Measurements from ENCODE around the gene AADACL4. TPM values are rescaled to one million over a fixed set of nuclear protein-coding genes. Genes with fewer than 3 reads are reported as not detected.
A peak's percentile ranks its signal among the peaks of the same experiment; 100 is the strongest.
"Not testable (repeated sequence)": the region's sequence is repeated elsewhere in the genome, so short reads cannot be mapped to it uniquely, and the experiment has no call there.

Gene AADACL4
- polyA plus RNA-seq, 10 donors = not detected

GRCh38 chr1:12629511-12629956, 14.4 kb upstream of the AADACL4 start:
- no peak for DNase-seq

DNA sequence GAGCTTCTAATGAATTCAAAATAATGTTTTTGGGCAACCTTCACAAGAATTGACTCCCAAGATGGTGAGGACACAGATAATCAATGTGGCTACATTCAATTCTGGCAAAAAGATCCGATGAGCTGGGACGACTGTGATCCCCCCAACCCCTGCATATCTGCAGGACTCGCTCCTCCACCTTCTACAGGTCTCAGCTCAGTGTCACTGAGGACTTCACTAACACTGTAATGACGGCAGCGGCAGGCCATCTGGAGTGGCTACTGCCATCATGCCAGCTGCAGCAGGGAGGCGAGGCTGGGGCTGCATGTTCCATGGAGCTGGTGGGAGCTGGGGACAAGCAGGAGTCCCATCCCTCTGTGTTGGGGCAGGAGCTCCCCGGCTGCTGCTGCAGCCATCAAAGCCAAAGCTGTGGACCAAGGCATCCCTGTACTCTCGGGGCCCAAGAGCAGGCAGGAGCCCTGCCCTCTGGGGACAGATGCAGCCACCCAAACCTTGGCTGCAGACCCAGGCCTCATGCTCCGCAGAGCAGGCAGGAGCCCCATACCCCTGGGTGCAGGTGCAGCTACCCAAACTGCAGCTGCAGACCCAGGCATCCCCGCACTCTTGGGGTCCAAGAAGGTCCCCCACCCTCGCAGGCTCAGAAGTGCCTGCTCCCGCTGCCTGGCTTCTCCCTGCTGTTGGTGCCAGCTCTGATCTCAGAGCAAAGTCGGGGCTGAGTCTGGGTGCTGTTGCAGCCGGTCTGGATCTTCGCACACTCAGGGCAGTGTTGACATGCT, 13.7 kb upstream of the AADACL4 start:
- no peak for DNase-seq

GRCh38 chr1:12630946-12631530, 12.8 kb upstream of the AADACL4 start:
- no peak for DNase-seq

GRCh38 chr1:12631571-12631970, 12.3 kb upstream of the AADACL4 start:
- DNase-seq = no peak

- DNase-seq = no peak
Observed at GRCh38 chr1:12634156-12634555, 9.7 kb upstream of the AADACL4 start.

DNA sequence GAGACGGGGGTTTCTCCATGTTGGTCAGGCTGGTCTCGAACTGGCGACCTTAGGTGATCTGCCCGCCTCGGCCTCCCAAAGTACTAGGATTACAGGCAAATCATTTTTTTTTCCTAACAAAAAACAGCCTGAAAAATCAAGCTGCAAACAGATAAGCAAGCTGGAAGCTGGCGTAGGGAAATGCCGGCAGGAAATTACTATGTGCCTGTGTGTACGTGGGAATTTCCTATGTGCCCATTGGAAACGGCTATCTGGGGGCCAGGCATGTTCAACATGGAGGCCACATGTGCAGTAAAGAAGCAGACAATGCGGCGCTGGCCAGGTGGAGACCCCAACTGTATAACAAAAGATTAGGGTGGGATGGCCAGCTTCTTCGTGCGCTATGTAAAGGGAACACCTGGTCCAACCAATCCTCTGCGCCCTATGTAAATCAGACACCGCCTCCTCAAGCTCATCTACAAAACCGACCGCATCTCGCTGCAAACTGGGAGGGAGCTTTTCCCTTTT, 9.1 kb upstream of the AADACL4 start:
- DNase-seq = no peak

DNA sequence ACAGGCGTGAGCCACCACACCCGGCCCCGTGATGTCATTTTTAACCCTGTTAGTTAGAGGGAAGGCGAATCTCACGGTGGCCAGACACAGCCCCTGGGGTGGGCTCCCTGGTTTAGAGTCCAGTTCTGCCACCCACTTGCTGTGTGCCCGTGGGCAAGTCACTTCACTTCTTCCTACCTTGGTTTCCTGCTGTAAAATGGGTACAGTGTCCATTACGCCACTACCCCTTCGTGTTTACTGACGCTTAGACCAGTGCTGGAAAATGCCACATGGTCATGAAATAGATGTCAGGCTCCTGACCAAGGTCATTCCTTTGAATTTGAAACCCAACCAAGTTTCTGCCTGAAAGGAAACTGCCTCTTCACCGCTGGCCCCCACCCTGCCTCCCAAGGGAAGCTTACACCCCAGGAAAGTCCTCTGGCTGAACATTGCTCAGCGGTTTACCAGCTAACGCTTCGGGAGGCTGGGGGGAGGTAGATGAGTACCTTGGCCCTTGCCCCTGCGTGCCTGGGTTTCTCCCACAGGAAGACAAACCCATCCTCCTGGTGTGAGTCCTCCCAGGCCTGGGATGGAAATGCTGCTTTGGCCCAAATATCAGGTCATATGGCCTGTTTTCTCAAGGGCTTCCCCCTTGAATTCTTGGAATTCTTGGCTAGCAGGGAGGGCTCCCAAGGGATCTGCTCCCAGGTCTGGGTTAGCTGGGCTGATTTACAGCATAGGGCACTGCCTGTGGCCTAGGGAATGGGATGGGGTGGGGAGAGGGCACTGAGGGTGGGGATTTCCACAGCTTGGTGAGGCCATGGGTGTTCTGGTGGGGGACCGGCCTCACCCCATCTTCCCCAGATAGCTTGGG, 7.6 kb upstream of the AADACL4 start:
- DNase-seq = peak in 1 of 3 donors; percentile 70

DNA sequence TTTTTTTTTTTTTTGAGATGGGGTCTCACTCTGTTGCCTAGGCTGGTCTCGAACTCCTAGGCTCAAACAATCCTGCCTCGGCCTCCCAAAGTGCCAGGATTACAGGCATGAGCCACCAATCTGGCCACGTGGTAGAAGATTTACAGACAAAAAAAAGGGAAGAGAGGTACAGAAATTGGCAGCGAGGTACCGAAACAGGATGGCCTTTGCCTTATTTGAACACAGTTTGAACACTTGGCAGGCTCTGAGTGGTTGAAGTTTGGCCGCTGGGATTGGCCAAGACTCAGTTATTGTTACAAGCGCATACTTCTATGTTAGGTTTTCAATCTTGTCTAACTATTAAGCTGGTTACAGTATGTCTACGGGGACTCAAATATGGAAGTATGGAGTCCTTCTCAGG, 6.2 kb upstream of the AADACL4 start:
- no peak for DNase-seq

- no peak for DNase-seq
Observed at GRCh38 chr1:12640237-12640957, 3.5 kb upstream of the AADACL4 start.

GRCh38 chr1:12640958-12641272, 3.0 kb upstream of the AADACL4 start:
- no peak for DNase-seq

DNA sequence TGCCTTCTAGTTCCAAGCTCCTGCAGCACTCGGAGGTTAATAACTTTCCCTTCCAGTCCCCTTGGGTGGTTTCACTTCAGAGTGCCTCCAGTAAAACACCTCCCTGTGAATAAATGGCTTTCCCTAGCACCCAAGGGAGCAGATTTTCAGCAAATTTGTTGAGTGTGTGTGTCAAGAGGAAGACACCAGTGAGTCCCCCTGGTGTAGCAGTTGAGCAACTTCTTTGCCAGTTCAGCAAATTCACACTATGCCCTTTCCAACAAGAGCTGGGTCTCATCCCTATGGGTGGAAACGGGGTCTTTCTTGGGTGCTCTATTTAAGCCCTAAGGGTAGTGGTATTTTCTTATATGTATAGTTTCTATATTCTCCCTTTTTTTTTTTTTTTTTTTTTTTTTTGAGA, 806 bp upstream of the AADACL4 start:
- DNase-seq = no peak

DNA sequence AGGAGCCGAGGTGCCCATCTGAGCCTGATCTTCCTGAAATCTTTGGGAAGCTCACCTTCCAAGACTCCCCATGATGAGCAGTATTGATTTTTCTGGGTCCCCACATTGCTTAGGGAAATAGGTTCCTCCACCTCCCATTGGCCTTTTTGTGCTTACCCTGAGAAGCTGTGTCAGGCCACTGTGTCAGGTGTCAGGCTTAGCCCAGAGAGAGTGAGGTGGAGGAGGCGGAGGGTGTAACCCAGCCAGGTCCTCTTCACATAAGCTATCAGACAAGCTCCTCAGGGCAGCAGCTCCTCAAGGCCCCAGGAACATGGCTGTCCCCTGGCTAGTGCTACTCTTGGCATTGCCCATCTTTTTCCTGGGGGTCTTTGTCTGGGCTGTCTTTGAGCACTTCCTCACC, 352 bp downstream of the AADACL4 start:
- DNase-seq = no peak

DNA sequence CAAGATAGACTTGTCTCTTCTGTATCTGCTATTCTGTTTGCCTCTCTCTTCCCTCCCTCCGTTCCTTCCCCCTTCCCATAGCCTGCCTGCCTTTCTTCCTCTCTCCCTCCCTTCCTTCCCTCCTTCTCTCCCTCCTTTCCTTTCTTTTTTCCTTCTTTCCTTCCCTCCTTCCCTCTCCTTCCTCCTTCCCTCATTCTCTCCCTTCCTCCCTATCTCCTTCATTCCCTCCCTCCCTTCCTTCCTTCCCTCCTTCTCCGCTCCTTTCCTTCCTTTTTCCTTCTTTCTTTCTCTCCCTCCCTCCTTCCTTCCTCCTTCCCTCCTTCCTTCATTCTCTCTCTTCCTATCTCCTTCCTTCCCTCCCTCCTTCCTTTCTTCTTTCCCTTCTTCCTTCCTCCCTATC, 944 bp downstream of the AADACL4 start:
- no peak for DNase-seq

DNA sequence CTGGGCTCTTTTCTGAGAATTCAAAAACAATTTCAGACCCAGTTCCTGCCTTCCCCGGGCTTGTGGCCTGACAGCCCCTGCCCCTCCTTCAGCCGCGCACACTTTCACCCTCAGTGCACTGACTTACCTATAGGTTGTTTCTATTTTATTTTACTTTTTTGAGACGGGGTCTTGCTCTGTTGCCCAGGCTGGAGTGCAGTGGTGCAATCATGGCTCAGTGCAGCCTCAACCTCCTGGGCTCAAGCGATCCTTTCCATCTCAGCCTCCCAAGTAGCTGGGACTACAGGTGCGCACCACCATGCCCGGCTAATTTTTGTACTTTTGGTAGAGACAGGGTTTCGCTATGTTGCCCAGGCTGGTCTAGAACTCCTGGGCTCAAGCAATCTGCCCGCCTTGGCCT, 1.5 kb downstream of the AADACL4 start:
- DNase-seq = not testable (repeated sequence)

DNA sequence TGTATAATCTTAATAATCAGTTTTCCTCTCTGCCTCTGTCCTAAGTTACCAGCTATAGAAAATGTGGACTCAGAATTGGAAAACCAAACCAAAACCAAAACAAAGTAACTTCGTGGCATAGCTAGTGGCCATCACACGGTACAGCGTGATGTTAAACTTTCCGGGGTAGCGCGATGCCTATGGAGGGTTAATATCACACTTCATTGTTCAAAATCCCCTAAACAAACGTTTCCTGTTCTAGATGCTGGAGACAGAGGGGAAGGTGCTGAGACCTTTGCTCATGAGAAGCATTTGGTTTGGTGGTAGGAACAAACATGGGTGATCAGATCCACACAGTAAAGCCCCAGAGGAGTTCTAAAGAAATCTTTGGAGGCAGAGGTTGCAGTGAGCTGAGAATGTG, 4.9 kb downstream of the AADACL4 start:
- DNase-seq = no peak

DNA sequence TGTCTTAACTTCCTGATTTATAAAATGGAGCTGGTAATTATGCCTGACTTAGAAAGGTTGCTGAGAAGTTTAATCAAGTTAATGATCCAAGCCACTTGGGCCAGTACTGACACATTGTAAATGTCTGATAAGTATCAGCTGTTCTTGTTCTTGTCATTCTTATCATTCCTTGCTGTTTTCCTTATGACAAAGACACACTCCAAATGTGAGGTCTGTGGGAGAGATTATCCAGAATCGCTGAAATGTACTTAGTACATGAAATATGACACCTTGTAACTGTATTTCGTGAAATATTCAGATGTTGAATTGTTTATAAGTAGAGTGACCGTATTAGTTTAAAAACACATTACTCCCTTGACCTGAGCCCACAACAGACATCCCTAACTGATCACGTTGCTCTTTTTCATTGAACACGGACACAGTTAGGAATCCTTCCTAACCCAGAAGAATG, 6.1 kb downstream of the AADACL4 start:
- DNase-seq = no peak

DNA sequence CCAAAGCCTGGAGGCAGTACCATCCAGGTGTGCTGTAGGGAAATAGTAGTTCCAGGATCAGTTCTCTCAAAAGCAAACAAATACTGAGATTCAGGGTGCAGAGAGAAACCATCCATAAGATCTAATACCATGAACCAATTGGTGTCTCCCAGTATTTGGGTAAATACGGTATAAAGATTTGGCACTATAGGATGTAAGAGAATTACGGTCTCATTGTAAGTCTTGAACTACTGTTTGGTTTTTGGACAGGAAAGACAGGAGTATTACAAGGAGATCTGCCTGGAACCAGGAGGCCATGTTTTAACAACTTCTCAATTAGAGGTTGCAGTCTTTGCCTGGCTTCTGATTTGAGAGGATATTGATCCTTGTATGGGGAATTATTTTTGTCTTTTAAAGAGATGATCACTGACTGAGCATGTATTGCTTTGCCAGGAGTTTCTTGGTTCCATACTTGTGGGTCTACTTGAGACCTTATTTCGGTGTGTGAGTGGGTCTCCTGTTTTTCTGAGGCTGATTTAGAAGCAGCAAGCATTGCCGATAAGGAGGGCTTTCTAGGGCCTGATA, 10.2 kb downstream of the AADACL4 start:
- no peak for DNase-seq

GRCh38 chr1:12654657-12655056, 10.8 kb downstream of the AADACL4 start:
- DNase-seq = no peak

GRCh38 chr1:12656575-12656974, 12.7 kb downstream of the AADACL4 start:
- DNase-seq = no peak

GRCh38 chr1:12657060-12657884, 13.4 kb downstream of the AADACL4 start:
- no peak for DNase-seq
